NOMO-1 (cell line): ENCODE measurements around the gene CLSTN3.
"Not testable (repeated sequence)": the region's sequence is repeated elsewhere in the genome, so short reads cannot be mapped to it uniquely, and the experiment has no call there.

ENCODE experiments used
- DNase-seq, 2 experiments: peaks; one replicate each; lab custom pipeline; 2025; ENCODE audit not compliant: unreplicated experiment in 2 of 2; lab: John Stamatoyannopoulos, UW

CLSTN3 gene

GRCh38 chr12:7178481-7178880, 48.3 kb downstream of the CLSTN3 start:
- no peak for DNase-seq

- no peak for DNase-seq
These were observed 50.5 kb downstream of the CLSTN3 start for GRCh38 chr12:7180685-7181084.

- DNase-seq: not testable (repeated sequence)
These were observed 55.9 kb downstream of the CLSTN3 start for GRCh38 chr12:7186058-7186457.

GRCh38 chr12:7188562-7189397, 58.6 kb downstream of the CLSTN3 start:
- peak; percentile 57 to 58 for DNase-seq

- DNase-seq: peak; percentile 89 to 93
These were observed 59.5 kb downstream of the CLSTN3 start, which contains the start of gene PEX5 for GRCh38 chr12:7189398-7190267. Gene PEX5, plus strand, starts transcription at chr12:7189686. Its CDS starts 692 bp downstream, at chr12:7190378.

GRCh38 chr12:7190268-7191055, 60.3 kb downstream of the CLSTN3 start:
- no peak for DNase-seq

- DNase-seq: no peak
These were observed 63.5 kb downstream of the CLSTN3 start for GRCh38 chr12:7193674-7194073.

- DNase-seq: no peak
These were observed 67.7 kb downstream of the CLSTN3 start for GRCh38 chr12:7197841-7198240.

- DNase-seq: no peak
These were observed 72.9 kb downstream of the CLSTN3 start for GRCh38 chr12:7203109-7203508.

GRCh38 chr12:7205091-7205490, 74.9 kb downstream of the CLSTN3 start:
- no peak for DNase-seq

- DNase-seq: no peak
These were observed 76.5 kb downstream of the CLSTN3 start for GRCh38 chr12:7206691-7207090.

- DNase-seq: no peak
These were observed 77.9 kb downstream of the CLSTN3 start for GRCh38 chr12:7207866-7208625.
